Measurements from ENCODE around the gene RABEP2.
"Not testable (repeated sequence)": the region's sequence is repeated elsewhere in the genome, so short reads cannot be mapped to it uniquely, and the experiment has no call there.

The RABEP2 gene

DNA sequence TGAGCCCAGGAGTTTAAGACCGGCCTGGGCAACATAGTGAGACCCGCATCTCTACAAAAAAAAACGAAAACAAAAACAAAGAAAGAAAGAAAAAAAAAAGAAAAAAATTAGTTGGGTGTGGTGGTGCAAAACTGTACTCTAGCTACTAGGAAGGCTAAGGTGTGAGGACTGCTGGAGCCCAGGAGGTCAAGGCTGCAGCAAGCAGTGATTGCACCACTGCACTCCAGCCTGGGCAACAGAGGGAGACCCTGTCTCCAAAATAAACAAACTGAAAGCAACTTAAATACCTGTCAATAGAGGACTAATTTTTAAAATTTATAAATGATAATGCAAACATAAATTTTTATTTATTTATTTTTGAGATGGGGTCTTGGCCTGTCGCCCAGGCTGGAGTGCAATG lies 29.4 kb downstream of the RABEP2 start:
- Histone ChIP-seq H3K27ac (ENCODE audit: low read depth, low read length) (no peak overlapping the region), H3K4me1 (ENCODE audit: control insufficient read depth, low read length) (no peaks in the 10 kb centered on the region), H3K36me3 (ENCODE audit: control insufficient read depth, low read length) (peaks cover 7% of the 10 kb centered on the region; the same call in 1 of the 2 replicates), H3K4me3 (ENCODE audit: low read length) (no peak overlapping the region), H3K4me2 (ENCODE audit: low read length) (no peak overlapping the region), H3K9me3 (ENCODE audit: control insufficient read depth, insufficient read depth, low read length) (no peaks in the 10 kb centered on the region), H3K27me3 (ENCODE audit: control insufficient read depth, low read length) (no peaks in the 10 kb centered on the region), H3F3A (ENCODE audit: control insufficient read depth, insufficient read depth) (0 out of 2 replicates have a peak, but pooled peaks cover 2% of the 10 kb centered on the region), H3K9me2 (replicated peaks; ENCODE audit: control insufficient read depth, low read length) (no peaks in the 10 kb centered on the region), H4K20me1 (ENCODE audit: control insufficient read depth, insufficient read depth, low read depth, low read length) (no peaks in the 10 kb centered on the region), H3K79me2 (ENCODE audit: control insufficient read depth, low read length) (no peaks in the 10 kb centered on the region)
- TF ChIP-seq, protein P1, sequence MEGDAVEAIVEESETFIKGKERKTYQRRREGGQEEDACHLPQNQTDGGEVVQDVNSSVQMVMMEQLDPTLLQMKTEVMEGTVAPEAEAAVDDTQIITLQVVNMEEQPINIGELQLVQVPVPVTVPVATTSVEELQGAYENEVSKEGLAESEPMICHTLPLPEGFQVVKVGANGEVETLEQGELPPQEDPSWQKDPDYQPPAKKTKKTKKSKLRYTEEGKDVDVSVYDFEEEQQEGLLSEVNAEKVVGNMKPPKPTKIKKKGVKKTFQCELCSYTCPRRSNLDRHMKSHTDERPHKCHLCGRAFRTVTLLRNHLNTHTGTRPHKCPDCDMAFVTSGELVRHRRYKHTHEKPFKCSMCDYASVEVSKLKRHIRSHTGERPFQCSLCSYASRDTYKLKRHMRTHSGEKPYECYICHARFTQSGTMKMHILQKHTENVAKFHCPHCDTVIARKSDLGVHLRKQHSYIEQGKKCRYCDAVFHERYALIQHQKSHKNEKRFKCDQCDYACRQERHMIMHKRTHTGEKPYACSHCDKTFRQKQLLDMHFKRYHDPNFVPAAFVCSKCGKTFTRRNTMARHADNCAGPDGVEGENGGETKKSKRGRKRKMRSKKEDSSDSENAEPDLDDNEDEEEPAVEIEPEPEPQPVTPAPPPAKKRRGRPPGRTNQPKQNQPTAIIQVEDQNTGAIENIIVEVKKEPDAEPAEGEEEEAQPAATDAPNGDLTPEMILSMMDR (IDR thresholded peaks at IDR 0.05; ENCODE audit: low read depth, low read length, poor library complexity, severe bottlenecking) = no peak
- TF ChIP-seq EZH2phosphoT487 (IDR thresholded peaks at IDR 0.05; ENCODE audit: borderline replicate concordance, low read length) = no peak

DNA sequence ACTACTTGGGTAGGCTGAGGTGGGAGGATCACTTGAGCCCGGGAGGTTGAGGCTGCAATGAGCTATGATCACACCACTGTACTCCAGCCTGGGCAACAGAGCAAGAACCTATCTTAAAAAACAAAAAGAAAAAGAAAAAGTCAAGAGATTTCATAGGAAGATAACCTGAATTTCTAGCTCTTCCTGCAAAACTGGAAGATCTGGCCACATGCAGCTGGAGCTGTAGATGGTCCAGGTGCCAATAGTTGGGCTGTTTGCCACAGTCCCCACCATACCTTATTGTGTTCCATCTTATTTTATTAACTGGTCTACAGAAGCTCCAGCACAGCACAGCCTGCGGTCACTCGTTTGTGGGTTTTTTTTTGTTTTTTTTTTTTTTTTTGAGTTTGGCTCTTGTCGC lies 31.7 kb downstream of the RABEP2 start:
- no peak overlapping the region for H3K27ac ChIP-seq (ENCODE audit: low read depth, low read length)
- TF ChIP-seq EZH2phosphoT487 (IDR thresholded peaks at IDR 0.05; ENCODE audit: borderline replicate concordance, low read length) = no peak
- TF ChIP-seq, protein P1 (IDR thresholded peaks at IDR 0.05; ENCODE audit: low read depth, low read length, poor library complexity, severe bottlenecking) = no peak
- H3K79me2 ChIP-seq (ENCODE audit: control insufficient read depth, low read length) = no peaks in the 10 kb centered on the region

DNA sequence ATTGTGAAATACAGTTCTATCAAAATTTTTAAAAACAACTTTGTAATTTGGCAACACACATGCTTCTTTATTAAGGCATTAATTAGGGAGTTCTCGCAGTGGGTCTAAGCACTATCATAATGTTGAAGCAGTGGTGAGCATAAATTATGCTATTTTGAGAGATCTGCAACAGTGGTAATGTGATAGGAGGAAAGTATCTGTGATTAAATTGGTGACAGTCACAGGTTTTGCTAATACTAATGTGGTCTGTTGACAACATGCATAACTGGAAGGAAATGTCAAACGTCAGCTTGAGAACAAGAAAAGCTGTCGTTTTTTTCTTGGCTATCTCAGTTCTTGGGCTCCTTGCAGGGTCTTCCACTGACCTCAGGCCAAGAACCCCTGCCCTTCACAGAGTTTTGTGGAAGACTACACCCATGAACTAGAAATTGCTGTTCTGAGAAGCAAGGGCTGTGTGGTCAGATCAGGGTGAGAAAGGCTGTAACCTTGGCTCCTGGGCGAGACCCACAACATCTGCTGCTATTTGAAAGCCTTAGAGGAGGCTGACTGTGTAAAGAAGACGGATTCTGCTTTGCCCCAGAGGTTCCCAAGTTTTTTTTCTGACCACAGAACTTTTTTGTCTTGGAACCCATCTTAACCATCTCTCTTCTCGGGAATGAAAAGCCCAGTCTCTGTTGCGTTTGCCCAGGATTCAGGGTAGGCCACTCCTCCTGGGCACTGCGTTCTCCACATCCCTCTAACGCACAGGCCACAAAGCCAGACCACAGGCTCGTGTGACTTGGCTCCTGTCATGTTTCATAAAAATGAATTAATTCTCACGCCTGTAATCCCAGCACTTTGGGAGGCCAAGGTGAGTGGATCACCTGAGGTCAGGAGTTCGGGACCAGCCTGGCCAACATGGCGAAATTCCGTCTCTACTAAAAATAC lies 32.8 kb downstream of the RABEP2 start:
- Histone ChIP-seq H3F3A (ENCODE audit: control insufficient read depth, insufficient read depth) (0 out of 2 replicates have a peak, but pooled peaks cover 2% of the 10 kb centered on the region), H3K4me3 (ENCODE audit: low read length) (no peak overlapping the region), H3K36me3 (ENCODE audit: control insufficient read depth, low read length) (no peaks in the 10 kb centered on the region), H3K4me2 (ENCODE audit: low read length) (no peak overlapping the region), H3K27ac (ENCODE audit: low read depth, low read length) (no peak overlapping the region), H4K20me1 (ENCODE audit: control insufficient read depth, insufficient read depth, low read depth, low read length) (no peaks in the 10 kb centered on the region), H3K9me2 (replicated peaks; ENCODE audit: control insufficient read depth, low read length) (no peaks in the 10 kb centered on the region), H3K27me3 (ENCODE audit: control insufficient read depth, low read length) (no peaks in the 10 kb centered on the region), H3K9me3 (ENCODE audit: control insufficient read depth, insufficient read depth, low read length) (no peaks in the 10 kb centered on the region), H3K4me1 (ENCODE audit: control insufficient read depth, low read length) (no peaks in the 10 kb centered on the region), H3K79me2 (ENCODE audit: control insufficient read depth, low read length) (no peaks in the 10 kb centered on the region)
- no peak for TF ChIP-seq EZH2phosphoT487 (IDR thresholded peaks at IDR 0.05; ENCODE audit: borderline replicate concordance, low read length)

More for the DNA sequence above, 31.7 kb downstream of the RABEP2 start:
- H3K9me2 ChIP-seq (replicated peaks; ENCODE audit: control insufficient read depth, low read length) = no peaks in the 10 kb centered on the region
- H3F3A ChIP-seq (ENCODE audit: control insufficient read depth, insufficient read depth) = 0 out of 2 replicates have a peak, but pooled peaks cover 2% of the 10 kb centered on the region
- H3K27me3 ChIP-seq (ENCODE audit: control insufficient read depth, low read length) = no peaks in the 10 kb centered on the region
- no peaks in the 10 kb centered on the region for H3K9me3 ChIP-seq (ENCODE audit: control insufficient read depth, insufficient read depth, low read length)
- no peak overlapping the region for H3K4me2 ChIP-seq (ENCODE audit: low read length)
- no peak overlapping the region for H3K4me3 ChIP-seq (ENCODE audit: low read length)
- H3K36me3 ChIP-seq (ENCODE audit: control insufficient read depth, low read length) = peaks cover 3% of the 10 kb centered on the region; the same call in 1 of the 2 replicates
- no peaks in the 10 kb centered on the region for H4K20me1 ChIP-seq (ENCODE audit: control insufficient read depth, insufficient read depth, low read depth, low read length)
- no peaks in the 10 kb centered on the region for H3K4me1 ChIP-seq (ENCODE audit: control insufficient read depth, low read length)

DNA sequence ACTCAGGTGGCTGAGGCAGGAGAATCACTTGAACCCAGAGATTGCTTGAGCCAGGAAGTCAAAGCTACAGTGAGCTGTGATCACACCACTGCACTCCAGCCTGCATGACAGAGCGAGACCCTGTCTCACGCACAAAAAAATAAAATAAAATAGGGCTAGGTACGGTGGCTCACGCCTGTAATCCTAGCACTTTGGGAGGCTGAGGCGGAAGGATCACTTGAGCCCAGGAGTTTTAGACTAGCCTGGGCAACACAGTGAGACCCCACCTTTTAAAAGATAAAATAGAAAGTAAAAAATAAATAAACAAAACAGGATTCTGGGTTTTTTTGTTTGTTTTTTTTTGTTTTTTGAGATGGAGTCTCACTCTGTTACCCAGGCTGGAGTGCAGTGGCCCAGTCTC lies 34.7 kb downstream of the RABEP2 start:
- not testable (repeated sequence) for H3K9me2 ChIP-seq (replicated peaks; ENCODE audit: control insufficient read depth, low read length); H3K27me3 ChIP-seq (ENCODE audit: control insufficient read depth, low read length); H3F3A ChIP-seq (ENCODE audit: control insufficient read depth, insufficient read depth); H3K4me2 ChIP-seq (ENCODE audit: low read length); H3K4me3 ChIP-seq (ENCODE audit: low read length); H3K36me3 ChIP-seq (ENCODE audit: control insufficient read depth, low read length); H3K9me3 ChIP-seq (ENCODE audit: control insufficient read depth, insufficient read depth, low read length); H3K4me1 ChIP-seq (ENCODE audit: control insufficient read depth, low read length); H4K20me1 ChIP-seq (ENCODE audit: control insufficient read depth, insufficient read depth, low read depth, low read length); H3K27ac ChIP-seq (ENCODE audit: low read depth, low read length); H3K79me2 ChIP-seq (ENCODE audit: control insufficient read depth, low read length)
